PC-9 (cell line): ENCODE measurements around the gene MICALL2. TPM values are rescaled to one million over a fixed set of nuclear protein-coding genes. Genes with fewer than 3 reads are reported as not detected.

Experiments
- BruUV-seq: library from RNA; stranded (reverse); fragments of 400-500 nt; replicated peaks from 2 replicates; lab custom pipeline; 2021; lab: Mats Ljungman, UMichigan
- CTCF ChIA-PET: fragments of 300-600 bp; sonication (Branson Sonifier 250); formaldehyde crosslinking; loops from one replicate; lab custom pipeline; 2022; ENCODE audit warnings: antibody characterized with exemption; lab: Charles Lee
- POLR2A ChIA-PET: fragments of 300-600 bp; sonication (Branson Sonifier 250); formaldehyde crosslinking; loops from one replicate; lab custom pipeline; 2022; ENCODE audit warnings: antibody characterized with exemption; ENCODE audit not compliant: unreplicated experiment; lab: Charles Lee
- DNase-seq, 2 experiments: peaks; one replicate each; pipeline versions ENCODE4 v3.0.0 to v3.0.0-alpha.2; 2015 to 2022; ENCODE audit warnings: mixed read lengths in 1 of 2
- H2AFZ ChIP-seq: fragments of 200-600 bp; sonication (generic); 2 replicates; pipeline ENCODE4 v1.8.1; 2017; ENCODE audit warnings: antibody characterized with exemption
- H3F3A ChIP-seq: fragments of 200-600 bp; sonication (generic); 2 replicates; pipeline ENCODE4 v1.8.1; 2017; ENCODE audit warnings: antibody characterized with exemption, mild to moderate bottlenecking, low read depth; ENCODE audit not compliant: insufficient read depth
- H3K27ac ChIP-seq: fragments of 200-600 bp; sonication (generic); 2 replicates; pipeline ENCODE4 v1.6.1; 2016; ENCODE audit warnings: mixed run types
- H3K27me3 ChIP-seq: fragments of 200-600 bp; sonication (generic); 2 replicates; pipeline ENCODE4 v1.6.1; 2016; ENCODE audit warnings: low read depth, mixed run types; ENCODE audit not compliant: insufficient read depth
- H3K36me3 ChIP-seq: fragments of 200-600 bp; sonication (generic); 2 replicates; pipeline ENCODE4 v1.6.1; 2016; ENCODE audit warnings: low read depth, mixed run types
- H3K4me1 ChIP-seq: fragments of 200-600 bp; sonication (generic); replicated peaks from 2 replicates; pipeline ENCODE4 v1.6.1; 2016; ENCODE audit warnings: mixed run types; ENCODE audit not compliant: insufficient read depth
- H3K4me2 ChIP-seq: fragments of 200-600 bp; sonication (generic); 2 replicates; pipeline ENCODE4 v1.6.1; 2017; ENCODE audit warnings: mixed run types
- H3K4me3 ChIP-seq: fragments of 200-600 bp; sonication (generic); 2 replicates; pipeline ENCODE4 v1.6.1; 2016; ENCODE audit warnings: mixed run types
- H3K79me2 ChIP-seq: fragments of 200-600 bp; sonication (generic); 2 replicates; pipeline ENCODE4 v1.6.1; 2017; ENCODE audit warnings: low read depth, mixed run types
- H3K9me2 ChIP-seq: fragments of 200-600 bp; sonication (generic); 2 replicates; pipeline ENCODE4 v1.8.1; 2017; ENCODE audit warnings: mild to moderate bottlenecking; ENCODE audit not compliant: insufficient read depth
- H3K9me3 ChIP-seq: fragments of 200-600 bp; sonication (generic); 2 replicates; pipeline ENCODE4 v1.8.1; 2016; ENCODE audit warnings: low read depth; ENCODE audit not compliant: insufficient read depth
- H4K20me1 ChIP-seq: fragments of 200-600 bp; sonication (generic); 2 replicates; pipeline ENCODE4 v1.8.1; 2017; ENCODE audit not compliant: insufficient read depth
- EZH2 ChIP-seq: fragments of 200-600 bp; sonication (generic); IDR thresholded peaks from 2 replicates; pipeline ENCODE4 v1.8.0; 2017; ENCODE audit warnings: antibody characterized with exemption, low read depth
- intact Hi-C: fragments of 100-400 bp; cut with micrococcal nuclease; formaldehyde crosslinking; loops from one replicate; pipeline ENCODE4 v1.10.0; 2022; ENCODE audit not compliant: unreplicated experiment
- total RNA-seq: library from RNA; stranded (reverse); gene quantifications from 2 replicates; pipeline ENCODE4 v1.2.3, GENCODE V29; 2021
- TF ChIP-seq, protein P1 (sequence below): fragments of 200-600 bp; sonication (generic); conservative IDR thresholded peaks from 2 replicates; pipeline ENCODE4 v1.6.1; 2017; ENCODE audit warnings: mixed run types, antibody characterized with exemption, mild to moderate bottlenecking, moderate library complexity

Gene MICALL2
- total RNA-seq, 1 experiment from 2014 or later, result 104 TPM

DNA sequence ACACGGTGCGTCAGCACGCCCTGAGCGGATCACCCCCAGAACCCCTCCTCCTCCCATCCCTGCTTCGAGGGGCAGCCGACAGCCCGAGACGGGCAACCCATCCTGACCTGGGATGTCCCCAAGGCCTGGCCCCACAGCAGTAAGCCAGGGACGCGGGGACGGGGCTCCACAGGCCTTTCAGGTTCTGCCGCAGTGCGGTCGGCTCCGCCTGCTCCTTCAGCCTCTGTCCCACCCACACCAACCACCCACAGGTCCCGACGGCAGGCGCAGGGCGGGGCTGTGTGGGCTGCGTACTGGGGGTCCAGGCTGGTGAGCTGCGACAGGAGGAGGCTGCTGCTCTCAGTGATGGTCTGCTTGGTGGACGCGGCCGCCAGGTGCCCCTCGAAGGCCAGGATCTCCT, 28.2 kb upstream of the MICALL2 start:
- 0 out of 2 replicates have a peak, but pooled peaks cover 8% of the 10 kb centered on the region for H3K36me3 ChIP-seq
- CTCF ChIA-PET, result no interaction called here
- BruUV-seq, result no TSS peak

DNA sequence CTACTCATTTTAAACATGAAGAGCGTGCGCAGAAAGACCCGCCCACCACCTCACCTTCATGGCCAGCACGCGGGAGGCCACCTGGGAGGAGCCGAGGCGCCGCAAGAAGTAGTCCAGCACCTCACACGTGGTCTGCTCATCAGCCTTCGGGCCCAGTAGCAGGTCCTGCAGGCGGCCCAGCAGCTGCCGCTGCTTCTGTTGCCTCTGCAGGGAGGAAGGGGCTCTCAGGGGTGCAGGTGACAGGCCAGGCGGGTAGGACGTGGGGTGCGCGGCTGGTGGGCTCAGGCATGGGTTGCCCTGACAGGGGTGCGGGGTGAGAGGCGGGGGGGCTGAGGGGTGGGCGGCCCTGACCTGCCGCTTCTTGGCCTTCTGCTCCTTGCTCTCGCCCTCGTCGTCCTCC, 27.3 kb upstream of the MICALL2 start:
- CTCF ChIA-PET, result no interaction called here

More for the DNA sequence above, 28.2 kb upstream of the MICALL2 start:
- TF ChIP-seq, protein P1, sequence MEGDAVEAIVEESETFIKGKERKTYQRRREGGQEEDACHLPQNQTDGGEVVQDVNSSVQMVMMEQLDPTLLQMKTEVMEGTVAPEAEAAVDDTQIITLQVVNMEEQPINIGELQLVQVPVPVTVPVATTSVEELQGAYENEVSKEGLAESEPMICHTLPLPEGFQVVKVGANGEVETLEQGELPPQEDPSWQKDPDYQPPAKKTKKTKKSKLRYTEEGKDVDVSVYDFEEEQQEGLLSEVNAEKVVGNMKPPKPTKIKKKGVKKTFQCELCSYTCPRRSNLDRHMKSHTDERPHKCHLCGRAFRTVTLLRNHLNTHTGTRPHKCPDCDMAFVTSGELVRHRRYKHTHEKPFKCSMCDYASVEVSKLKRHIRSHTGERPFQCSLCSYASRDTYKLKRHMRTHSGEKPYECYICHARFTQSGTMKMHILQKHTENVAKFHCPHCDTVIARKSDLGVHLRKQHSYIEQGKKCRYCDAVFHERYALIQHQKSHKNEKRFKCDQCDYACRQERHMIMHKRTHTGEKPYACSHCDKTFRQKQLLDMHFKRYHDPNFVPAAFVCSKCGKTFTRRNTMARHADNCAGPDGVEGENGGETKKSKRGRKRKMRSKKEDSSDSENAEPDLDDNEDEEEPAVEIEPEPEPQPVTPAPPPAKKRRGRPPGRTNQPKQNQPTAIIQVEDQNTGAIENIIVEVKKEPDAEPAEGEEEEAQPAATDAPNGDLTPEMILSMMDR, result no peak
- no peak for TF ChIP-seq EZH2
- H4K20me1 ChIP-seq, result peaks cover 3% of the 10 kb centered on the region; the same call in 1 of the 2 replicates
- no peaks in the 10 kb centered on the region for H3K9me3 ChIP-seq
- H2AFZ ChIP-seq, result no peak overlapping the region
- intact Hi-C loops, result no loop called here
- no peaks in the 10 kb centered on the region for H3K9me2 ChIP-seq
- H3F3A ChIP-seq, result no peaks in the 10 kb centered on the region; the same call in 1 of the 2 replicates
- no peak for DNase-seq
- H3K79me2 ChIP-seq, result no peaks in the 10 kb centered on the region
- H3K27ac ChIP-seq, result no peak overlapping the region
- no peak overlapping the region for H3K4me2 ChIP-seq
- POLR2A ChIA-PET, result no interaction called here
- H3K4me3 ChIP-seq, result no peak overlapping the region
- no peaks in the 10 kb centered on the region for H3K27me3 ChIP-seq
- no peaks in the 10 kb centered on the region for H3K4me1 ChIP-seq

DNA sequence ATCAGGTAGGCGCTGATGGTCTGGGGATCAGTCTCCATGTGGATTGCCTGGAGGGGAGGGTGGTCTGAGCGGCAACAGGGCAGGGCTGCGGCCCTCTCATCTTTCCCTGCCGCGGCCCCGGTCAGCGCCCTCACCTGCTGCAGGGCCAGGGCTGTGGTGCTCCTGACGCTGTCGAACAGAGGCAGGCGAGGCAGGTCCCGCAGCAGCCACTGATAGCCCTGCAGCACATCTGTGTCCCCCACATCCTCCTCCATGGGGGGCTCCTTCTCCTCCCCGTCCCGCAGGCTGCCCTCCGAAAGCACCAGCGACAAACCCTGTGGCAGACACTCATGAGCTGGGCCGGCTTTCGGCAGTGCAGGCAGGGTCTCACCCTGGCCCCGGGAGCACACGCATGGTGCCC, 25.9 kb upstream of the MICALL2 start:
- Histone ChIP-seq H3K27ac (no peak overlapping the region), H3K4me1 (no peaks in the 10 kb centered on the region), H3K79me2 (no peaks in the 10 kb centered on the region), H3K27me3 (no peaks in the 10 kb centered on the region), H3K4me3 (no peak overlapping the region), H3F3A (no peaks in the 10 kb centered on the region), H3K4me2 (no peak overlapping the region), H2AFZ (no peak overlapping the region), H3K36me3 (0 out of 2 replicates have a peak, but pooled peaks cover 8% of the 10 kb centered on the region), H3K9me3 (no peaks in the 10 kb centered on the region), H3K9me2 (no peaks in the 10 kb centered on the region), H4K20me1 (no peaks in the 10 kb centered on the region; the same call in 1 of the 2 replicates)
- no peak for DNase-seq
- POLR2A ChIA-PET, result interaction anchor here (0.6 to 0.8 kb wide), 2 partner anchors 9 to 74 kb away, joined by 3 to 4 read pairs; no protein-coding TSS in a partner anchor
- no TSS peak for BruUV-seq
- intact Hi-C loops, result no loop called here
- TF ChIP-seq EZH2, result no peak
- TF ChIP-seq, protein P1, result no peak
- CTCF ChIA-PET, result no interaction called here

More for the DNA sequence above, 27.3 kb upstream of the MICALL2 start:
- H3K4me3 ChIP-seq, result no peak overlapping the region
- 0 out of 2 replicates have a peak, but pooled peaks cover 8% of the 10 kb centered on the region for H3K36me3 ChIP-seq
- no peaks in the 10 kb centered on the region for H3K9me3 ChIP-seq
- TF ChIP-seq EZH2, result no peak
- TF ChIP-seq, protein P1, result no peak
- H3F3A ChIP-seq, result no peaks in the 10 kb centered on the region
- no peaks in the 10 kb centered on the region for H3K9me2 ChIP-seq
- POLR2A ChIA-PET, result no interaction called here
- H3K27me3 ChIP-seq, result no peaks in the 10 kb centered on the region
- no peak for DNase-seq
- BruUV-seq, result no TSS peak
- H3K79me2 ChIP-seq, result no peaks in the 10 kb centered on the region
- intact Hi-C loops, result no loop called here
- no peak overlapping the region for H3K4me2 ChIP-seq
- H3K27ac ChIP-seq, result no peak overlapping the region
- H4K20me1 ChIP-seq, result peaks cover 3% of the 10 kb centered on the region; the same call in 1 of the 2 replicates
- no peak overlapping the region for H2AFZ ChIP-seq
- no peaks in the 10 kb centered on the region for H3K4me1 ChIP-seq
